HFF-Myc (cell line): Measurements from ENCODE around the gene KCNQ1OT1.

Experiments
- DNase-seq: peaks from one replicate; pipeline ENCODE4 v3.0.0-alpha.2; 2011; ENCODE audit warnings: low read depth; ENCODE audit errors: extremely low read depth
- H3K4me3 ChIP-seq: replicated peaks from 2 replicates; pipeline ENCODE4 v1.5.1; 2011; ENCODE audit warnings: low read depth, mild to moderate bottlenecking, control low read depth, low read length
- CTCF ChIP-seq: IDR thresholded peaks from 2 replicates; pipeline ENCODE4 v1.5.1; 2012; ENCODE audit warnings: mild to moderate bottlenecking, low read depth, low read length, control low read depth; ENCODE audit errors: missing control alignments

The KCNQ1OT1 gene

GRCh38 chr11:2569731-2570210 lies 130.0 kb downstream of the KCNQ1OT1 start:
- no peak for DNase-seq
- H3K4me3 ChIP-seq = no peak overlapping the region
- no peak for TF ChIP-seq CTCF

GRCh38 chr11:2569321-2569721 lies 130.5 kb downstream of the KCNQ1OT1 start:
- no peak for TF ChIP-seq CTCF
- DNase-seq = peak; percentile 40
- no peak overlapping the region for H3K4me3 ChIP-seq

- no peak overlapping the region for H3K4me3 ChIP-seq
- TF ChIP-seq CTCF = no peak
- no peak for DNase-seq
These were observed 132.6 kb downstream of the KCNQ1OT1 start for GRCh38 chr11:2567026-2567671.

GRCh38 chr11:2566223-2567025 lies 133.4 kb downstream of the KCNQ1OT1 start:
- no peak overlapping the region for H3K4me3 ChIP-seq
- no peak for DNase-seq
- TF ChIP-seq CTCF = no peak

- no peak overlapping the region for H3K4me3 ChIP-seq
- TF ChIP-seq CTCF = no peak
- DNase-seq = no peak
These were observed 134.2 kb downstream of the KCNQ1OT1 start for GRCh38 chr11:2565447-2566222.

- no peak overlapping the region for H3K4me3 ChIP-seq
- no peak for TF ChIP-seq CTCF
- DNase-seq = no peak
These were observed 135.0 kb downstream of the KCNQ1OT1 start for GRCh38 chr11:2564588-2565425.
